IMR-90 (cell line): ENCODE results near the gene ASTN2. TPM values are rescaled to one million over a fixed set of nuclear protein-coding genes. Genes with fewer than 3 reads are reported as not detected.

Experiments
- ATAC-seq: fragments of 200-7000 bp; cut with Tn5 transposase; 2 replicates; pipeline ENCODE4 v1.9.1; 2020; ENCODE audit warnings: low read depth, mild to moderate bottlenecking, moderate library complexity
- BruUV-seq: library from RNA; stranded (reverse); fragments of 400-500 nt; replicated peaks from 2 replicates; lab custom pipeline; 2021; lab: Mats Ljungman, UMichigan
- CTCF ChIA-PET: fragments of 300-600 bp; formaldehyde crosslinking; extraction: SDS; loops from one replicate; lab custom pipeline; 2021; ENCODE audit warnings: antibody characterized with exemption; lab: Yijun Ruan, JAX
- POLR2A ChIA-PET: fragments of 300-600 bp; sonication (Branson Sonifier 250); formaldehyde crosslinking; loops from one replicate; lab custom pipeline; 2022; ENCODE audit warnings: antibody characterized with exemption; ENCODE audit not compliant: unreplicated experiment; lab: Charles Lee
- DNase-seq: peaks from one replicate; pipeline ENCODE4 v3.0.0; 2013
- H2AFZ ChIP-seq: replicated peaks from 2 replicates; pipeline ENCODE3; 2013; ENCODE audit warnings: low read length, mild to moderate bottlenecking; ENCODE audit not compliant: poor library complexity
- H2AK5ac ChIP-seq: 2 replicates; pipeline ENCODE4 v1.6.1; 2013; ENCODE audit warnings: low read depth, low read length, inconsistent platforms
- H2AK9ac ChIP-seq: replicated peaks from 2 replicates; pipeline ENCODE3; 2013; ENCODE audit warnings: mild to moderate bottlenecking, low read depth, low read length, moderate library complexity; ENCODE audit not compliant: poor library complexity
- H2BK120ac ChIP-seq: 2 replicates; pipeline ENCODE4 v1.6.1; 2013; ENCODE audit warnings: low read depth, low read length, inconsistent platforms
- H2BK15ac ChIP-seq: 3 replicates; pipeline ENCODE4 v1.6.1; 2013; ENCODE audit warnings: low read depth, low read length, inconsistent platforms
- H2BK20ac ChIP-seq: 2 replicates; pipeline ENCODE4 v1.6.1; 2013; ENCODE audit warnings: low read depth, mild to moderate bottlenecking, inconsistent platforms, low read length, moderate library complexity
- H2BK5ac ChIP-seq: 2 replicates; pipeline ENCODE4 v1.6.1; 2013; ENCODE audit warnings: mild to moderate bottlenecking, low read depth, low read length, inconsistent platforms; ENCODE audit not compliant: poor library complexity, severe bottlenecking
- H3K14ac ChIP-seq: replicated peaks from 2 replicates; pipeline ENCODE4 v1.6.1; 2013; ENCODE audit warnings: low read depth, low read length, inconsistent platforms
- H3K18ac ChIP-seq: 2 replicates; pipeline ENCODE4 v1.6.1; 2013; ENCODE audit warnings: low read depth, low read length, control low read depth
- H3K23ac ChIP-seq: 2 replicates; pipeline ENCODE4 v1.6.1; 2013; ENCODE audit warnings: low read depth, low read length, inconsistent platforms
- H3K27ac ChIP-seq: 2 replicates; pipeline ENCODE4 v1.5.1; 2013; ENCODE audit warnings: mild to moderate bottlenecking, control low read depth, low read length; ENCODE audit not compliant: insufficient read depth
- H3K27me3 ChIP-seq: 2 replicates; pipeline ENCODE4 v1.6.1; 2013; ENCODE audit warnings: low read length; ENCODE audit not compliant: control insufficient read depth, insufficient read depth
- H3K36me3 ChIP-seq: 2 replicates; pipeline ENCODE4 v1.6.1; 2013; ENCODE audit warnings: low read length, mixed read lengths; ENCODE audit not compliant: control insufficient read depth, insufficient read depth
- H3K4ac ChIP-seq: 2 replicates; pipeline ENCODE4 v1.6.1; 2013; ENCODE audit warnings: low read depth, low read length, inconsistent platforms
- H3K4me1 ChIP-seq: 2 replicates; pipeline ENCODE4 v1.6.1; 2013; ENCODE audit warnings: low read length, mixed read lengths; ENCODE audit not compliant: control insufficient read depth, insufficient read depth
- H3K4me2 ChIP-seq: 2 replicates; pipeline ENCODE4 v1.6.1; 2013; ENCODE audit warnings: low read depth, mild to moderate bottlenecking, control low read depth, low read length, moderate library complexity
- H3K4me3 ChIP-seq: 2 replicates; pipeline ENCODE4 v1.5.1; 2013; ENCODE audit warnings: low read depth, mild to moderate bottlenecking, control low read depth, low read length, moderate library complexity; ENCODE audit not compliant: insufficient read depth
- H3K56ac ChIP-seq: 2 replicates; pipeline ENCODE4 v1.6.1; 2013; ENCODE audit warnings: low read length, inconsistent platforms; ENCODE audit not compliant: insufficient read depth; ENCODE audit errors: extremely low read depth
- H3K79me1 ChIP-seq, 2 experiments: 2 replicates each; pipeline ENCODE4 v1.6.1; 2013; ENCODE audit warnings: low read length in 2 of 2, inconsistent platforms in 1 of 2, low read depth in 1 of 2
- H3K9ac ChIP-seq: 2 replicates; pipeline ENCODE4 v1.6.1; 2013; ENCODE audit warnings: low read depth, low read length, control low read depth
- H3K9me1 ChIP-seq: 2 replicates; pipeline ENCODE4 v1.6.1; 2013; ENCODE audit warnings: low read length, inconsistent platforms; ENCODE audit not compliant: insufficient read depth
- H3K9me3 ChIP-seq: 2 replicates; pipeline ENCODE4 v1.6.1; 2013; ENCODE audit warnings: low read length; ENCODE audit not compliant: control insufficient read depth, insufficient read depth
- H4K20me1 ChIP-seq: 2 replicates; pipeline ENCODE4 v1.6.1; 2013; ENCODE audit warnings: low read length, inconsistent platforms; ENCODE audit not compliant: insufficient read depth
- H4K5ac ChIP-seq: 2 replicates; pipeline ENCODE4 v1.6.1; 2013; ENCODE audit warnings: mild to moderate bottlenecking, low read depth, low read length, control low read depth
- H4K8ac ChIP-seq, 2 experiments: 2 replicates each; pipeline ENCODE4 v1.6.1; 2013; ENCODE audit warnings: low read depth in 2 of 2, low read length in 2 of 2, control low read depth in 1 of 2, inconsistent platforms in 1 of 2
- H4K91ac ChIP-seq: 2 replicates; pipeline ENCODE4 v1.6.1; 2013; ENCODE audit warnings: low read depth, low read length, inconsistent platforms; ENCODE audit not compliant: insufficient read depth
- BHLHE40 ChIP-seq: fragments of 150-350 bp; IDR thresholded peaks from 2 replicates; pipeline ENCODE4 v1.6.1; 2016; ENCODE audit warnings: mild to moderate bottlenecking, low read depth, low read length
- CEBPB ChIP-seq: IDR thresholded peaks from 2 replicates; pipeline ENCODE4 v1.6.1; 2012; ENCODE audit warnings: low read depth, low read length, improper control_type of control experiment
- CHD1 ChIP-seq: IDR thresholded peaks from 2 replicates; pipeline ENCODE4 v1.6.1; 2012; ENCODE audit warnings: low read depth, low read length, improper control_type of control experiment
- CTCF ChIP-seq: conservative IDR thresholded peaks from 2 replicates; pipeline ENCODE4 v1.5.1; 2012; ENCODE audit warnings: mild to moderate bottlenecking, low read depth, low read length, improper control_type of control experiment
- ELK1 ChIP-seq: fragments of 150-350 bp; IDR thresholded peaks from 2 replicates; pipeline ENCODE4 v1.6.1; 2016; ENCODE audit warnings: low read depth, mild to moderate bottlenecking, low read length, moderate library complexity, borderline replicate concordance
- FOS ChIP-seq: fragments of 150-350 bp; IDR thresholded peaks from 2 replicates; pipeline ENCODE4 v1.6.1; 2016; ENCODE audit warnings: low read depth, low read length
- MAFK ChIP-seq: IDR thresholded peaks from 2 replicates; pipeline ENCODE4 v1.6.1; 2012; ENCODE audit warnings: low read depth, low read length, improper control_type of control experiment
- MAZ ChIP-seq: IDR thresholded peaks from 2 replicates; pipeline ENCODE4 v1.6.1; 2012; ENCODE audit warnings: low read depth, mild to moderate bottlenecking, low read length, improper control_type of control experiment, moderate library complexity, borderline replicate concordance
- MXI1 ChIP-seq: IDR thresholded peaks from 2 replicates; pipeline ENCODE4 v1.6.1; 2012; ENCODE audit warnings: low read depth, mild to moderate bottlenecking, low read length, moderate library complexity, borderline replicate concordance
- NFE2L2 ChIP-seq: fragments of 150-350 bp; IDR thresholded peaks from 2 replicates; pipeline ENCODE4 v1.6.1; 2016; ENCODE audit warnings: low read depth, mild to moderate bottlenecking, low read length
- POLR2A ChIP-seq: IDR thresholded peaks from 2 replicates; pipeline ENCODE4 v1.6.1; 2012; ENCODE audit warnings: mild to moderate bottlenecking, low read depth, low read length
- RAD21 ChIP-seq: IDR thresholded peaks from 2 replicates; pipeline ENCODE4 v1.6.1; 2012; ENCODE audit warnings: low read length, improper control_type of control experiment
- RCOR1 ChIP-seq: IDR thresholded peaks from 2 replicates; pipeline ENCODE4 v1.6.1; 2012; ENCODE audit warnings: mild to moderate bottlenecking, low read length, improper control_type of control experiment; ENCODE audit not compliant: insufficient replicate concordance
- RFX5 ChIP-seq: IDR thresholded peaks from 2 replicates; pipeline ENCODE4 v1.8.0; 2012; ENCODE audit warnings: low read depth, mild to moderate bottlenecking, low read length, moderate library complexity
- SMC3 ChIP-seq: fragments of 150-350 bp; IDR thresholded peaks from 2 replicates; pipeline ENCODE4 v1.6.1; 2016; ENCODE audit warnings: low read depth, mild to moderate bottlenecking, antibody characterized with exemption, low read length, moderate library complexity
- USF2 ChIP-seq: fragments of 150-350 bp; IDR thresholded peaks from 2 replicates; pipeline ENCODE4 v1.6.1; 2017; ENCODE audit warnings: mild to moderate bottlenecking, antibody characterized with exemption, low read length, low read depth
- WGBS, 2 experiments: methylation state at CpG; one replicate each; pipeline versions ENCODE4 v1.1.5 to v1.1.7; 2013; ENCODE audit warnings: missing lambda C conversion rate in 2 of 2; ENCODE audit not compliant: insufficient read length in 1 of 2; ENCODE audit errors: extremely low coverage in 2 of 2; 5-methylcytosine and 5-hydroxymethylcytosine counted together
- dilution Hi-C: fragments of 300-500 bp; cut with HindIII; formaldehyde crosslinking; loops from one replicate; pipeline ENCODE4 v1.14.3; 2018; ENCODE audit warnings: low sequenced_read_pairs; ENCODE audit not compliant: unreplicated experiment
- in situ Hi-C: fragments of 300-500 bp; cut with MboI; formaldehyde crosslinking; loops from 3 replicates; pipeline ENCODE4 v1.14.3; 2019; ENCODE audit warnings: low sequenced_read_pairs, inconsistent platforms, mixed read lengths
- intact Hi-C: fragments of 100-400 bp; cut with micrococcal nuclease; formaldehyde crosslinking; loops from 2 replicates; pipeline ENCODE4 v1.10.0; 2022
- polyA plus RNA-seq, 3 experiments: library from polyadenylated mRNA; depleted of rRNA; stranded (reverse); fragments of >200 nt; gene quantifications; 2 replicates each; pipeline ENCODE4 v1.2.3, GENCODE V29; 2012; ENCODE audit warnings: low replicate concordance in 1 of 3
- total RNA-seq: library from RNA; depleted of rRNA; stranded (reverse); fragments of >200 nt; gene quantifications from 2 replicates; pipeline ENCODE4 v1.2.3, GENCODE V29; 2012

Gene ASTN2
- total and polyA plus RNA-seq, 2 of the 4 experiments (the other 2 are of a cell fraction): 3.8 to 6.8 TPM

GRCh38 chr9:117184173-117184572 lies 230.7 kb downstream of the ASTN2 start:
- ChIA-PET POLR2A (no interaction called here), CTCF (no interaction called here)
- H2BK20ac ChIP-seq: no peak overlapping the region
- H4K8ac ChIP-seq: no peak overlapping the region
- no peak overlapping the region for H2AK9ac ChIP-seq
- no peaks in the 10 kb centered on the region for H3K9me1 ChIP-seq
- H3K79me1 ChIP-seq: no peaks in the 10 kb centered on the region
- no peak overlapping the region for H3K4ac ChIP-seq
- DNase-seq (no peak), ATAC-seq (no peak)
- no peak overlapping the region for H3K9ac ChIP-seq
- H3K4me3 ChIP-seq: no peak overlapping the region
- H3K36me3 ChIP-seq: no peaks in the 10 kb centered on the region
- intact Hi-C loops: no loop called here
- no peak overlapping the region for H3K27ac ChIP-seq
- H3K9me3 ChIP-seq: peaks cover 10% of the 10 kb centered on the region
- no TSS peak for BruUV-seq
- 58% methylated on average over 3 of the region's 7 CpGs; no CpG with 5 or more reads in 1 of the 2 experiments for WGBS, 2 experiments
- H4K91ac ChIP-seq: no peak overlapping the region
- H3K27me3 ChIP-seq: no peaks in the 10 kb centered on the region
- no peak overlapping the region for H3K56ac ChIP-seq
- H3K23ac ChIP-seq: no peak overlapping the region
- H2AFZ ChIP-seq: peak overlapping the region; percentile 21
- no peaks in the 10 kb centered on the region for H4K20me1 ChIP-seq
- no peak overlapping the region for H2BK120ac ChIP-seq
- no peak overlapping the region for H3K18ac ChIP-seq
- dilution Hi-C loops: no loop called here
- no peak overlapping the region for H2BK5ac ChIP-seq
- in situ Hi-C loops: no loop called here
- H2BK15ac ChIP-seq: no peak overlapping the region
- H3K14ac ChIP-seq: no peak overlapping the region
- no peak for TF ChIP-seq MXI1
- no peak for TF ChIP-seq MAFK
- TF ChIP-seq NFE2L2: no peak
- no peak for TF ChIP-seq RFX5
- no peak for TF ChIP-seq ELK1
- no peak for TF ChIP-seq FOS
- TF ChIP-seq RCOR1: no peak
- no peak for TF ChIP-seq MAZ
- TF ChIP-seq USF2: no peak
- TF ChIP-seq POLR2A: no peak
- TF ChIP-seq CTCF: no peak
- no peak for TF ChIP-seq CHD1
- TF ChIP-seq RAD21: no peak
- TF ChIP-seq SMC3: no peak
- no peak for TF ChIP-seq CEBPB
- no peak for TF ChIP-seq BHLHE40
- no peaks in the 10 kb centered on the region for H3K4me1 ChIP-seq
- H4K5ac ChIP-seq: no peak overlapping the region
- no peak overlapping the region for H2AK5ac ChIP-seq
- no peak overlapping the region for H3K4me2 ChIP-seq
